Measurements from ENCODE around the gene RNF150.

RNF150 gene

DNA sequence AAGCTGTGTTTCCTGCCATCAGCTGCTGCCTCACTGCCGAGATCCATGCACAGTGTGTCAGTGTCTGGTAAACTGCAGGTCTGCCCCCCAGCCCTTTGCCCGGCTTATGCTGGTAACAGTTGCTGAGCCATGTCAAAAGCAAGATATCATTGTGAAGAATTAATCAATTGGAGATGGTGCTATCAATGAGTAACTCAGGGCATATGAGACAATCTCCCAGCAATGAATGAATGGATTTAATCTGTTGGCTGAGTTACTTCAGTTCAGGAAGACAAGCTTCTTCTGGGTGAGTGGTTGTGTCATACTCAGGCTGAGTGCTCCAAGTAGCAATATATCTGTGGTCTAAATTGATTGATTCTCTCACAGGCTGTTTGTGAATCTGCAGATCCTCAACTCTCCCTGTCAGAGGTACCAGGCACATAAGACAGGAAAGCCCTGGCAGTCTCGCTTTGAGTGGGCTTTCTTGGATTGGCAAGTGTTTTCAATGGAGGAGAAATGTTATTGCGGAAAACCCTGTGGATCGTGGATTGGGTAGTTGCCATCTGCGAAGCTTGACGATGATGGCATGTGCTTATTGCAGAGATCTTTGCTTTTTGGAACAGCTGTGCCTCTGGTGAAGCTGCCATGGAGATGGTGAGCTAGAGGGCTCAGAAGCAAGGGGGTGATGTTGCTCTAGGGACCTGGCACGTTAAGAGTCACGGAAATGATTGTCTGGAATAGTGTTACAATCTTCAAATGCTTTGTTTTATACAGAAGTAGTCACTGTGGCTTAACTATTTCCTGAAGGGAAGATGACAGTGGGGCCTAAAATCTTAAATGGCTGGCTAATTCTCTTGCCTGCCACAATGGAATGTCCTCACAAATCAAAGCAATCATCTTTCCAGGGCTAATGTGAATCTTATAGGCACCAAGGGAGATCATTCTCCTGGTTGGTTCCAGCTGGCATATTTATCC lies 229.5 kb downstream of the RNF150 start:
- no peak for DNase-seq

DNA sequence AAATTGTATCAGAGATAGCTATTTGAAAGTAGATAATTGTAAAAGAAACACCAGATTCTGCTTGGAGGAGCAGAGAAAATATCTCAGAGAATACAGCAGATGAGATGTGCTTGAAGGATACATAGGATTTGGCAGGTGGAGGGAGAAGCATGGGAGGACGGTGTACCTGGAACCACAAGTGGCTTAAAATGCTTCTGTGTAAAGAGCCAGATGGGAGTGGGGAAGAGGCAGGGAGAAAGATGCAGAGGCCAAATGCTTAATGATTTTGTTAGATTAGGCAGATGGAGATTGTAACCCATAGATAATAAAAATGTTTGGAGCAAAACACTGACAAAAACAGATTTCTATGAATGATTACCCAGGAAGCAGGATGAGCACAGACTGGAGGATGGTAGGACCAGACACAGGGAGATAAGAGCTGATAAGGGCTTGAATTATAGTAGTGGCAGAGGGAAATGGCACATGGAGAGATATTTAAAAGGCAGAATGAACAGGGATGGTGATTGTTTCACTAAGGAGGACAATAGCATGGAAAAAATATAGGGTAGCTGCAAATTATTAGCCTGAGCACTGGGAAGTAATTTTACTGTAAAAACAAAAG lies 231.4 kb downstream of the RNF150 start:
- no peak for DNase-seq

GRCh38 chr4:140893939-140894338 lies 239.3 kb downstream of the RNF150 start:
- DNase-seq = no peak

DNA sequence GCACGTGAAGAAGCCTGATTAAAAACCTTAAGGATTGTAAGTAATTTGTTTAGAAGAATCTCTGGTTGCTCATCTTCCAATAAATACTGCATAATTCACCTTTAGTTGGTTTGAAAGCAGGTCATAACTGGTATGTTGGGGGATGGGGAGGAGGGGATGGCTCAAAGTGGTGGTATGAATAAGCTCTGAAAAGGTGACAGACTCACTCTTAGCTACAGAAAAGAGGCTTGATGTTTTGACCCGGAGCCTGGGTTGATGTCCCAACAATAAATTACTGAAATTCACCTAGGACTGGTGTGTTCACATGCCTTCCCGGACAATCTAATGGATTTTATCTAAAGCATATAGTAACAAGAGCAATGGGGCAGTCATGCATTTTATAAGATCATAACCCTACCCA lies 245.2 kb downstream of the RNF150 start:
- no peak for DNase-seq

- no peak for DNase-seq
These were observed 245.8 kb downstream of the RNF150 start for GRCh38 chr4:140887467-140887866.

DNA sequence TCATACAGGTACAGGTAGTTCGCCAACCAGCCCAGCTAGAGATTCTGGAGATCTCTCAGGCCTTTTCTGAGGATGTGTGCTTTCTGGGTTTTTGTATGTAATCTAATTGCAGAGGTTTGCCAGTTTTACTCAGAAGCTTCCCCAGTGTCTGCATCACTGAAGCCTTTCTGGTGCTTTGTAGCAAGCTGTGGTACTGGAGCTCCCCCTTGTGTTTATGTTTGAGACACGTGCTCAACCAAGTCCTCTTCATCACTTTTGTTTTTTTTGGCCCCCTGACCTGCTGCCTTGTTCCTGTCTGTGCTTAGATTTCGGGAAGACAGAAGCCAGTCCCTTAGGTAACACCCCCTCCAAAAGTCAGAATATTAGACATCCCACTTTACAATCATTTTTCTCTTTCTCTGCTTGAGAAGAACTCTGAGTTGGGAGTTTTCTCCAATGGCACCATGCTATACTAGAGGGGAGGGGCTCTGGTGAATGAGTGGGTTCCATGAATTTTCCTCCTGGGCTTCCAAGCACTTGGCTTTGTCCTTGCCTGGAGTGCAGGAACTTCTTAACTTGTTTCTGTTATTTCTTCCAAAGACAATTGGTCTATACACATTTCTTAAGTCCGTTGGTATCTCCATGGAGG lies 248.7 kb downstream of the RNF150 start:
- DNase-seq = peak; percentile 35

- DNase-seq = no peak
These were observed 255.5 kb downstream of the RNF150 start for GRCh38 chr4:140877781-140878180.

DNA sequence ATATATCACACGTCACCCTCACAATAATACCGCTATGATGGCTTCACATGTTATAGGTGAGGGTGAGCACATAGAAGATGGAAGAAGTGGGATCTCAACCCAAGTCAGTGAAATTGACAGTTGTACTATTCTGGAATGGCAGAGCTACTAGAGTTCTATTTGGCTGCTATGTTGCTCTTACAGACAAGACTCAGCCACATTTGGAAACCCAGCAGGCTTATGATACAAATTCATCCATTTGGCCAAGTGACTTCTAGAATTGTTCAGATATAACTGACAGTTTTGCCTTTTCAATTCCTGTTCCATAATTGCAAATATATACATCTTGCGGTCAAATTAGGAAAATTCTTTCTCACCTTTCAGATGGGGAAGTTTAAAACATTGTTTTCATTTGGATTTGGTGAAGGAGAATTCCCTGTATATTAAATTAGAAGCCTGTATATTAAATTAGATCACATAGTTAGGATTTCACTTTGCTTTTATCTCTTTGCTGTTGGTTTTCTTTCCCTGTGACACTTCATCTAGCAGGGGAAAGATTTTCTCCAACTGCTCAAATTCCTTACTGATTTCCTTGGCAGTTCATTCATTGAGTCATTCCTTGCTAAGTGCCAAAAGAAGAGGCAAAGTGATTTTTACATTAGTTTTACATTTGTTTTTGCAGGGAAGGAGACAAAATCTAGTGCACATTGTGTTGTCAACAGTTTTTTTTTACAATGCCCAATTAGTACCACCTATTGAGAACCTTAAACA lies 256.5 kb downstream of the RNF150 start:
- no peak for DNase-seq

DNA sequence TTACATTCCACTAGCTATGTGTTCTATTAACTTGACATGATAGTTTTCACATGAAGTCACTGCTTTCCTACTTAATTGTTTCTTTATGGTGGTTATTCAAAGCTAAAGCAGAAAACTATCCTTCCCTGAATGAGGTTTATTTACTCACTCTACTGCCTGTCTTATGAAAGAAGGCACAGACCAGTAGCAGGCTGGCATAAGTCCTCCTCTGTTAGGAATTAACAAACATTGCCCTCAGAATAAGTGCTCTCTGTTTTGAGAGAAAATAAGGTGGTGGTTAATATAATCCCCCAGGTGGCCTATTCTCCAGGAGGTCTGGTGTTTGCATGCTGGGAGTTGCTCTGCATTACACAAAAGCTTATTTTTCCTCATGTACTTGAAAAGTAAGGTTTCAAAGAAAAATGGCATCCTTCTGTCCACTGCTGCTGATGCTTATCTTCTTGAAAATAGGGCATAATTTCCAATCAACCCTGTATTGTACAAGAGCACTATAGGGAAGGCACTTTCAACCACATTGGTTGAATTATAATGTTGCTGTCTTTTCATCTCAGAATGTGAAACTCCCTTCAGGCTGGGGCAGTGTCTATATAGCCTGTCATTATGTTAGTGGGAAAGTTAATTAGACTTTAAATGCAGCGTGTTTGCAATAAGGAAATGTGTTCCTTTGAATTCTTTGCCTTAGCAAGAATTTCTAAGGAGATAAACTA lies 257.4 kb downstream of the RNF150 start:
- DNase-seq = no peak

GRCh38 chr4:140874056-140874455 lies 259.2 kb downstream of the RNF150 start:
- DNase-seq = no peak

DNA sequence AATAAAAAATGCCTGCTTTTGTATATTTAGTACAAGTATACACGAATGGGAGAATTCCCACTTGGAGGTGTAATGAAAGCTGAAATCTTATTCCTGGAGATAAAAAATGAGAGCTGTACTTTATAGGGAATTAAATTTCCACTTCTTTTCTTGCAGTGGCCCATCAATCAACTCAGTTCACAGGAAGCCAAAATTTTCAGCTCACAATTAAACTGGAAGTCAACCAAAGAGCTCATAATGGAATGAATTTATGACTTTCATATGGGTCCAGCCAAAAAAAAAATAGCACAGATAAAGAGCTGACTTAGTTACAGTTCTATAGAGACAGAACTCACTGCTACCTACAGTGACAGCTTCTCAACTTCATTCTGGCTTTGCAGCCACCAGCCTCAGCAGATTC lies 261.9 kb downstream of the RNF150 start:
- no peak for DNase-seq

- no peak for DNase-seq
These were observed 262.8 kb downstream of the RNF150 start for GRCh38 chr4:140870427-140870826.

GRCh38 chr4:140869446-140869845 lies 263.8 kb downstream of the RNF150 start:
- no peak for DNase-seq

GRCh38 chr4:140867356-140867755 lies 265.9 kb downstream of the RNF150 start:
- DNase-seq = no peak

DNA sequence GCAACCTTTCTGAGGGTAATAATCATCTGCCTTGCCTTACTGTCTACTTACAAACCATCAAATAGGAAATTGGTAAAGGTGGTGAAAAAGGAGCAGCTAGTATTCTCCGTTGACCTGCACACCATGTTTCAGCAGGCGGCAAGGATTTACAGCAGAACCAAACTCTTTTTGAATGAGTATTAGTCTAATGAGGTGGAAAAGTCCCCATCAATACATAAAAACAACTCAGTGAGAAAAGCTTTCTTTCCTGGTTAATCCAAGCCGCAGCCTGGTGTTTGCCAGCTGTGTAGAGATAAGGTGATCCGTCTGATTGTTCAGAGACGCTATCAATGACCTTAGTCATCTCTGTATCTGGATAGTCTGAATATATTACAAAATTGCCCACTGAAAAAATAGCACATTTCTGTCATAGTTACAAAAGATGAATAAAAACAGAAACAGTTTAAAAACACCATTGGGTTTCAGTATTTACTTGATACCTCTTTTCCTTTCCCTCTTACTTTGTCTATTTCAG lies 266.7 kb downstream of the RNF150 start:
- DNase-seq = no peak

GRCh38 chr4:140865253-140866217 lies 267.7 kb downstream of the RNF150 start:
- no peak for DNase-seq

- no peak for DNase-seq
These were observed 270.1 kb downstream of the RNF150 start for GRCh38 chr4:140863197-140863596.

- DNase-seq = no peak
These were observed 271.2 kb downstream of the RNF150 start for GRCh38 chr4:140862177-140862442.

DNA sequence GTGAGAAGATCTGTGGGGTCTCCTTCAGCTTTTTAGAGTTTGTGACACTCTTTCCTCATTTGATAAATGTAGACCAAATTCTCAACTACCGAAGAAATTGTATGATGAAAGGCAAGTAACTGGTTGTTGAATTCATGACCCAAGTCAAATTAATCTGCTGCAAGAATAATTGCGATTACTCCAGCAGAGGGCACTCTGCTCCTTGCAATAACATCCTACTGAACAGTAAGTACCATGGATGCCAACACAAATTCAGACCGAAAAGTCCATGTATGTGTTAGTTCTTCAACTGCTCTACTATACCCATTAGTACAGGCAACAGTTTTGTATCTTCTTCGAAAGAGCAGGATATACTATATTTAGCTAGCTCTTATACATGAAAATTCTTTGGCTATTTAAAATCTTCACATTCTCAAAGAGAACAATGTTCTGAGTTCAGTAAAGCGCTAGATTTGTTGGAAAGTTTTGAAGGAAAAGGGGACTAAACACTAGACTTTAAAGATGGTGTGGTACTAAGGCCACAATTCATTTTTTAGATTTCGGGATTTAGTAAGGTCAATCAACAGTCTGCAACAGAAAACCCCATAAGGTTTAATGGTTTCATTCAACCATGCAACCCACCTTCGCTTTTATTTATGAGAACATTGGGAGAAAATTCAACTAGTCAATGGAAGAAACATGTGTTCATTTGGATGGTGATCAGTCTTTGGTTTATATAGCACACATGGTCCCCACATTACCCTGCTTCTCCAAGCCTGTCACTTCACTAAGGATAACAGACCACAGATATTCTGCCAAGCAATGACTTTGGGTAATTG lies 271.7 kb downstream of the RNF150 start:
- DNase-seq = peak; percentile 50

DNA sequence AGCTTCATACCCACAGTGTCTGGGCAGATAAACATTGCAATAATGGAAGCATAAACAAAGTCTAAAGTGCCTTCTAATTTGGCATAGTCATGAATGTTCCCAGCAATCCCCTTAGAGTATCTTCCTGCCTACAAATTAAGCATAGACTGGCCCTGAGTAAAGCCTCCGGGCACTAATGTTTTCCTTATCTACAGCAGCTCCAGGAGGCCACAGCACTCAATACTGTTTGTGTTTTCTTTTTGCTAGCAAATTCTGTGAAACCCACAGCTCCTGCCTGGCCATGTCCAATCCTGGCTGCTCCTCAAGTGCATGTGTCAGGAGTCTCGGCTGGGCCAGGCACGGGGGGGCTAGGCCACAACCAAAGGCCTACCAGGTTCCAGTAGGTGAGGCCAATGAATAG lies 274.4 kb downstream of the RNF150 start:
- no peak for DNase-seq
